Measurements from ENCODE around the gene MTHFR. TPM values are rescaled to one million over a fixed set of nuclear protein-coding genes. Genes with fewer than 3 reads are reported as not detected.

The MTHFR gene
- total RNA-seq, 1 donor from 2014 or later, result 23.3 TPM

DNA sequence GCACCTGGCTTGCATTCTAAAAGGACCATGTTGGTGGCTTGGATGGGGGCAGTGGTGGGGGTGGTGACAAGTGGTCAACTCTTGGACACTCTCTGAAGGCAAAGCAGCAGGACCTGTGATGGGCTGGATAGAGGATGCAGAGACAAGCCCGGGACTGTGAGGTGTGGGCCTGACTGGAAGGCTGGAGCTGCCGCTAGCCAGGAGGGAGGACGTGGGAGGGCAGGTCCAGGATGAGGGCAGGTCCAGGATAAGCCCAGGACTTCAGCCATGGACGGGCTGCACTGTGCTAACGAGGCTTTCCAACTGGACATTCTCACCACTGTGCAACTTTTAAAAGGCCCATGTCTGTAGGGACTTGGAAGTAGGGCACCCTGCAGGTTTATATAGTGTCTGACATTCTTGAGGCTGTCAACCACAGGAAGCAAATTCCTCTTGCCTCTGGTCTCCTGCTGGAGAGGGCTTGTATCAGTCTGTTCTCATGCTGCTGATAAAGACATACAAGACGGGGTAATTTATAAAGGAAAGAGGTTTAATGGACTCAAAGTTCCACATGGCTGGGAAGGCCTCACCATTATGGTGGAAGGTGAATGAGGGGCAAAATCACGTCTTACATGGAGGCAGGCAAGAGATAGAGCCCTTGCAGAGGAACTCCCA lies 52.1 kb downstream of the MTHFR start:
- H3K36me3 Mint-ChIP-seq (ENCODE audit: low read depth), result peaks cover 10% of the 10 kb centered on the region
- peaks cover 16% of the 10 kb centered on the region for H3K4me1 Mint-ChIP-seq (ENCODE audit: low read depth)
- TF ChIP-seq, protein P1, sequence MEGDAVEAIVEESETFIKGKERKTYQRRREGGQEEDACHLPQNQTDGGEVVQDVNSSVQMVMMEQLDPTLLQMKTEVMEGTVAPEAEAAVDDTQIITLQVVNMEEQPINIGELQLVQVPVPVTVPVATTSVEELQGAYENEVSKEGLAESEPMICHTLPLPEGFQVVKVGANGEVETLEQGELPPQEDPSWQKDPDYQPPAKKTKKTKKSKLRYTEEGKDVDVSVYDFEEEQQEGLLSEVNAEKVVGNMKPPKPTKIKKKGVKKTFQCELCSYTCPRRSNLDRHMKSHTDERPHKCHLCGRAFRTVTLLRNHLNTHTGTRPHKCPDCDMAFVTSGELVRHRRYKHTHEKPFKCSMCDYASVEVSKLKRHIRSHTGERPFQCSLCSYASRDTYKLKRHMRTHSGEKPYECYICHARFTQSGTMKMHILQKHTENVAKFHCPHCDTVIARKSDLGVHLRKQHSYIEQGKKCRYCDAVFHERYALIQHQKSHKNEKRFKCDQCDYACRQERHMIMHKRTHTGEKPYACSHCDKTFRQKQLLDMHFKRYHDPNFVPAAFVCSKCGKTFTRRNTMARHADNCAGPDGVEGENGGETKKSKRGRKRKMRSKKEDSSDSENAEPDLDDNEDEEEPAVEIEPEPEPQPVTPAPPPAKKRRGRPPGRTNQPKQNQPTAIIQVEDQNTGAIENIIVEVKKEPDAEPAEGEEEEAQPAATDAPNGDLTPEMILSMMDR (IDR thresholded peaks at IDR 0.05), result no peak
- H3K27me3 Mint-ChIP-seq (ENCODE audit: low read depth), result peaks cover 6% of the 10 kb centered on the region
- H3K4me3 Mint-ChIP-seq (ENCODE audit: unreplicated experiment), result no peak overlapping the region
- peaks cover 4% of the 10 kb centered on the region for H3K9me3 Mint-ChIP-seq (ENCODE audit: low read depth)
- no peak for DNase-seq (ENCODE audit: low spot score)
- no peak overlapping the region for H3K27ac Mint-ChIP-seq (ENCODE audit: unreplicated experiment)

DNA sequence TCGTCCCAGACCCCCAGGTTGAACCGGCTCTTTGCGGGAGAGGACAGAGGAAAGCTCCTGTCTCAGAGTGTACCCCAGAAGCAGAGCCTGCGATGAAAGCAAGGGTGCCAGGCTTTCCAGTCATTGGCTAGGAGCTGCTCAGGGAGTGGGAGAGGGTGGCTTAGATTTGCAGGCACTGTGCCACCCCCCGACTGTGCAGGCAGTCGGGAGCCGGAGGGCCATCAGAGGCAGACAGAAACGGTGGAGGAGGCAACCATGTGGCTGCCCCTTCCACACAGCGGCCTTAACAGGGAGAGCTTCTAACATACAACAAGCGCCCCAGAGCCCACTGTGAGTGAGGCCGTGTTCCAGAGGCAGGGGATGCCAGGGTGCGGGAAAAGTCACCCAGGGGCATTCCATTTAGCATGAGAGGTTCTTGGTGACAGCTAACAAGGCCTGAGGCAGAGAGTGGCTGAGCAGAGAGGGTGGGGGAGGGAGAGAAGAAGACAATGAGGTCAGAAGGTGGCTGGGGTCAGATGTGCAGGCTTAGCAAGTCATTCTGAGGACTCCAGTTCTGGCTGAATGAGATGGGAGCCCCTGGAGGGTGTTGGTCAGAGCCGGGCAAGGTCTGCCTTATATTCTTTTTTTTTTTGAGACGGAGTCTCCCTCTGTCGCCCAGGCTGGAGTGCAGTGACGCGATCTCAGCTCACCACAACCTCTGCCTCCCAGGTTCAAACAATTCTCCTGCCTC lies 53.2 kb downstream of the MTHFR start:
- Mint-ChIP-seq H3K4me3 (ENCODE audit: unreplicated experiment) (no peak overlapping the region), H3K4me1 (ENCODE audit: low read depth) (peaks cover 16% of the 10 kb centered on the region), H3K36me3 (ENCODE audit: low read depth) (peaks cover 10% of the 10 kb centered on the region), H3K9me3 (ENCODE audit: low read depth) (peaks cover 4% of the 10 kb centered on the region), H3K27me3 (ENCODE audit: low read depth) (peaks cover 6% of the 10 kb centered on the region), H3K27ac (ENCODE audit: unreplicated experiment) (no peak overlapping the region)
- TF ChIP-seq, protein P1 (IDR thresholded peaks at IDR 0.05), result no peak
- no peak for DNase-seq (ENCODE audit: low spot score)

DNA sequence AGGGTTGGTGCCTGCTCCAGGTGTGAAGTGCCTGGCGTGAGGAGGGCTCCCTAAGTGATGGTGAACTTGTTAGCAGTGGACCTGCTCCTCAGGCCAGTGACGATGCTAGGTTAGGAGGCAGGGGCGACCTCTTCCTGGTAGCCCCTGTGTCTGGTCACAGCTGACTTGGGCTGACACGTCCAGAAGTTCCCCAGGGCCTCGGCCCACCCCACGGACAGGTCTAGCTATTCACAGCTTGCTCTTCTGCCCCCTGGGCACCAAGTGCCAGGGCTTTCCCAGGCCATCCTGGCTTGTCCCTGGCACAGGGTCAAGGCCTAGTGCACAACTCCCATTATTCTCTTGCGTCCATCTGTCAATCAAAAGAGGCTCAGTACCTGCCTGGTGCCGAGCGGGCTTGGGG lies 54.7 kb downstream of the MTHFR start:
- Mint-ChIP-seq H3K36me3 (ENCODE audit: low read depth) (peaks cover 12% of the 10 kb centered on the region), H3K27ac (ENCODE audit: unreplicated experiment) (no peak overlapping the region), H3K4me3 (ENCODE audit: unreplicated experiment) (no peak overlapping the region), H3K4me1 (ENCODE audit: low read depth) (peaks cover 16% of the 10 kb centered on the region), H3K27me3 (ENCODE audit: low read depth) (peaks cover 2% of the 10 kb centered on the region), H3K9me3 (ENCODE audit: low read depth) (no peaks in the 10 kb centered on the region)
- no peak for DNase-seq (ENCODE audit: low spot score)
- TF ChIP-seq, protein P1 (IDR thresholded peaks at IDR 0.05), result no peak

DNA sequence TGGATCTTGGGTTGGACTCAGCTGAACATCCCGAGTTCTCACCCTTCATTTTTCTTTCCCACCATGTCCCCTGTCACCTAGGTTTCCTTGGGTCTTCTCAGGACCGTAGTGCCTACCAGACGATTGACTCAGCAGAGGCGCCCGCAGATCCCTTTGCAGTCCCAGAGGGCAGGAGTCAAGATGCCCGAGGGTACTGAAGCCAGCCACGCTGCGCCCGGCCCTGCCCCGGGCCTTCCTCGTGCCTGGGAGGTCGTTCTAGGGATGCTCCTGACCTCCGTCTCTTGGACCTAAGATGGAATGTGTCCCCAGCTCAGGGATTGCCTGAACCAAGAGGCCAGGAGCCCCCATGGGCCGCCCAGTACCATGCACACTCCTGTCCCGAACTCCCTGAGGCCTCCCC lies 55.8 kb downstream of the MTHFR start:
- no peaks in the 10 kb centered on the region for H3K27me3 Mint-ChIP-seq (ENCODE audit: low read depth)
- H3K36me3 Mint-ChIP-seq (ENCODE audit: low read depth), result peaks cover 12% of the 10 kb centered on the region
- H3K27ac Mint-ChIP-seq (ENCODE audit: unreplicated experiment), result no peak overlapping the region
- H3K4me3 Mint-ChIP-seq (ENCODE audit: unreplicated experiment), result no peak overlapping the region
- no peak for DNase-seq (ENCODE audit: low spot score)
- peaks cover 16% of the 10 kb centered on the region for H3K4me1 Mint-ChIP-seq (ENCODE audit: low read depth)
- TF ChIP-seq, protein P1 (IDR thresholded peaks at IDR 0.05), result no peak
- H3K9me3 Mint-ChIP-seq (ENCODE audit: low read depth), result no peaks in the 10 kb centered on the region

DNA sequence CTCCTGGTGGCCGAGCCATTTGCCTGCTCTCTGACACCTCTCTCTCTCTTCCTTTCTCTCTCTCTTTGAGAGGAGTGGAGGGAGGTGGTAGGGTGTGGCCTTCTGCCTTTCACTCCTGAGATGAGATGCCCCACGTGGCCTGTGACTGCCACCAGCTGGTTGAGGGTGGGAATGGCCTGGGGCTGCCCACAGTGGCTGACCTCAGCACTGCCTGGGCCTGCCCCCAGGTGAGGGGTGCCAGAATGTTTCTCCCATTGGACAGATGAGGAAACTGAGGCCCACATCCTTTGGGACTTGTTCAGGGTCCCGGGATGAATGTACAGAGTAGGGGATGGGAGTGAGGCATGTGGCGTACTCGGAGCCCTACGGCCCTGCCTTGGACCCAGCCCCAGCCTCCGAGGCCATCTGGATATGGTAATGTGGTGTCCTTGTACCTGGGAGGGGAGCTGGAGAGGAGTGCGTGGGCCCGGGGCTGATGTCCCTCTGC lies 56.5 kb downstream of the MTHFR start:
- DNase-seq (ENCODE audit: low spot score), result no peak
- H3K36me3 Mint-ChIP-seq (ENCODE audit: low read depth), result peaks cover 12% of the 10 kb centered on the region
- TF ChIP-seq, protein P1 (IDR thresholded peaks at IDR 0.05), result peak; percentile 49
- peaks cover 16% of the 10 kb centered on the region for H3K4me1 Mint-ChIP-seq (ENCODE audit: low read depth)
- no peaks in the 10 kb centered on the region for H3K9me3 Mint-ChIP-seq (ENCODE audit: low read depth)
- H3K4me3 Mint-ChIP-seq (ENCODE audit: unreplicated experiment), result no peak overlapping the region
- H3K27ac Mint-ChIP-seq (ENCODE audit: unreplicated experiment), result no peak overlapping the region
- H3K27me3 Mint-ChIP-seq (ENCODE audit: low read depth), result no peaks in the 10 kb centered on the region
